GM19324 (cell line): ENCODE measurements around the gene SLC25A22.
A peak's percentile ranks its signal among the peaks of the same experiment; 100 is the strongest.

Experiments used
- ATAC-seq: cut with Tn5 transposase; IDR thresholded peaks from one replicate; pipeline ENCODE4 v1.9.1; 2021; ENCODE audit warnings: mild to moderate bottlenecking, moderate library complexity; ENCODE audit not compliant: unreplicated experiment, low FRiP score

The SLC25A22 gene

GRCh38 chr11:798093-798713 is at the start of gene SLC25A22:
Gene SLC25A22, minus strand, starts transcription at chr11:798281. Its CDS starts 3,275 bp downstream, at chr11:795006.
- peak; percentile 65 for ATAC-seq

GRCh38 chr11:847876-848275 is 49.8 kb upstream of the SLC25A22 start:
- no peak for ATAC-seq

DNA sequence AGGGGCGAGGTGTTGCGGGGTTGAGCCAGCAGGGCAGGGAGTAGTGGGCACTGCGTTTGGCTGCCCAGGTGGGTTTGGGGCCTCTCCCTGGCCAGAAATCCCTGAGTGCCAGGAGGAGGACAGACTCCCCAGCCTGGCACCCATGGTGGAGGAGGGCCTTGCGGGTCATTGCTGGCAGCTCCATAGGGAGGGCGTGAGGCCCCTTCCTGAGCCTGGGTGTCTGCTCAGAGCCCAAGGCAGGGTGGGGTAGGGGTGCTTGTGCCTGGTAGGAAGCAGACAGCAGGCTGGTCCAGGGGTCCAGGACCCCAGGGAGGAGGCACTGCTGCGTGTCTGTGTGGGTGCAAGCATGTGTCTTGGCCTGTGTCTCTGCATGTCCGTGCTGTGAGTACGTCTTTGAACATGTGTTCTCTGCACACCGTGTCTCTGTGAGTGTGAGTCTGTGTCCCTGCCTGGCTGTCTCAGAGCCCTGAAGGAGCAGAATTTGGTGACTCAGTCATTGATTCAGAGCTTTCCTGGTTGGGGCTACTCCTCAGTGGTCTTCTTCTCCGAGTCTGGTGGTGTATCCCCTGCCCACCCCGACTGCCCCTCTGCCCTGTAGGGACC is 48.5 kb upstream of the SLC25A22 start:
- ATAC-seq = no peak

- no peak for ATAC-seq
Observed at GRCh38 chr11:845872-846495, 47.9 kb upstream of the SLC25A22 start.

GRCh38 chr11:844693-845644 is 46.9 kb upstream of the SLC25A22 start:
- ATAC-seq = no peak

DNA sequence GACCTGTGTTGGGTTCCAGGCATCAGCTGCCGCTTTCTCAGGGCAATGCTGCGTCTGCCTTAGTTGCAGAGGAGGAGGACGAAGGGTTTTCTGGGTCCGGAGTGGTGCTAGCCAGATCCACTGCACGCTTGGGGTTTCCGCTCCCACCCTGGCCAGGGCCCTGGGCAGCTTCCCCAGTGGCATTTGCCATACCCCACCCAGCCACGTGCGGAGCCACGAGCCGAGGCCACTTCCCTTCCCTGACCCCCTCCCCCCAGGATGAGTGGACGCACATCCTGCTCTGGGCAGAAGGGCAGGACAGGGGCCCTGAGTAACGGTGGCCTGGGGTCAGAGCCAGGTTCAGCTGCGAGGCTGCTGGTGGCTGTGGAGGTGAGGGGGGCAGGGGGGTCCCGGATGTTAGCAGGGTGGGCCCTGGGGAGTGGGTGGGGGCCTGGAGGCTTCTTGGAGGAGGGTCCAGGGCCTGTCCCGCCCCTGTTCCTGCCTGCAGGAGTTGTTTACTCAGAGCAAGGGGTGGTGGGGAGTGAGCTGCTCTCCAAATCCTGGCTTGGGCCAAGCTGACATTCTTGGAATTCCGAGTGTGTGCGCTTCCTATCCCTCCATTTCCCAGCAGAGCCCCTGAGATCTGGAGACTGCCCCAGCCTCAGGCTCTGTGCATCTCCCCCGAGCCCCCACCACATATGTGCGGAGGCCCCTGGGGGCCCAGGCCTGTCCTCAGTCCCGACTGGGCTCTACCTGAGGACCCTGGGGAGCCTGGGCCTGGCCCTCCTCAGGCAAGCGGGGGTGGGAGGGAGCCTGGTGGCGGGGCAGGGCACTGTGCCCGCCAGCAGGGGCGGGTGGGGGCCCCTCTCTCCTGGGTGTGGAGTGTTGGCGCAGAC is 46.0 kb upstream of the SLC25A22 start:
- no peak for ATAC-seq

GRCh38 chr11:843086-843734 is 45.1 kb upstream of the SLC25A22 start:
- ATAC-seq = peak; percentile 5

DNA sequence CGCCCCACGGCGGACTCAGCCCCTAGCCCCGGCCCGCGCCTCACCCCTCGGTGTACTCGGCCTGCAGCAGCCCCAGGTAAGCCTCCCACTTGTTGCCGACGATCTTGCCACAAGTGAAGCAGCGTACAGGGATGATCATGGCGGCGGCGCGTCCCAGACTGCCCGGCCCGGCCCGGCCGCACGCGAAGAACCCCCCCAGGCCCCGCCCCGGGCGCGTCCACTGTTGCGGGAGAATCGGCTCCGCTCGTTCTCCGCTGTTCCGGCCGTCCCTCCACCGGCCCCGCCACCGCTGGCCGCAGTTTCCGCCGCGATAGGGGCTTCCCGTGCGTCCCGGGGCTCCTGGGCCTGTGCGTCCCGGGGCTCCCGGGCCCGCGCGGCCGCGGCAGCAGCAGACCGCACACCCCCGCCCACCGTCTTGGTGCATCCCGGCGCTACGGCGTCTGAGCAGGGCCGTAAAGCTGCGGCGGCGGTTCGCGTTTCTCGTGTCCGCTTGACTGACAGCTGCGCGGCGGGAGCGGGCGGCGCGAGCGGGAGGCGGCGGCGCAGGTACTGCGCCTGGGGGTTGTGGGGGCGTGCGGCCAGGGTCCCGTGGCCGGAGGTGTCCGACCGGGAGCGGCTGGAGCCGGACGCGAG is 44.4 kb upstream of the SLC25A22 start, which contains the start of the genes POLR2L and TSPAN4:
TSS of gene POLR2L (minus strand) at position 160 of the 633 bp plus-strand sequence. CDS start at position 139, 21 bp downstream.
TSS of gene TSPAN4 (plus strand) at position 483 of the 633 bp plus-strand sequence. CDS start 7,453 bp downstream, outside the sequence.
- peak; percentile 71 for ATAC-seq

DNA sequence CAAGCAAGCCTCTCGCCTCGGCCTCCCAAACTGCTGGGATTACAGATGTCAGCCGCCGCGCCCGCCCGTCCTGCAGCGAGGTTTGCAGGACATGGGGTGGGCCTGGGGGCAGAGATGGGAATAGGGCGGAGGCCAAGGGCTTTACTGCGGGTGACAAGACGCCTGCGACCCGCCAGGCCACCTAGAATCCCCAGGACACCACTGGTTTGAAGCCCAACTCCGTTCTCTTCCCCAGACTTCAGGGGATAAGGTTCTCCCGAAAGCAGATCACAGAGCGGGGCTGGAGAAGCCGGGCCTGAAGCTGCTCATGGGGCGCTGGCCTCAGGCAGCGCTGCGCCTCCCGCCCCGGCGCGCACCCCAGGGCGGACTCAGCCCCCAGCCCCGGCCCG is 43.9 kb upstream of the SLC25A22 start:
- peak; percentile 16 for ATAC-seq

DNA sequence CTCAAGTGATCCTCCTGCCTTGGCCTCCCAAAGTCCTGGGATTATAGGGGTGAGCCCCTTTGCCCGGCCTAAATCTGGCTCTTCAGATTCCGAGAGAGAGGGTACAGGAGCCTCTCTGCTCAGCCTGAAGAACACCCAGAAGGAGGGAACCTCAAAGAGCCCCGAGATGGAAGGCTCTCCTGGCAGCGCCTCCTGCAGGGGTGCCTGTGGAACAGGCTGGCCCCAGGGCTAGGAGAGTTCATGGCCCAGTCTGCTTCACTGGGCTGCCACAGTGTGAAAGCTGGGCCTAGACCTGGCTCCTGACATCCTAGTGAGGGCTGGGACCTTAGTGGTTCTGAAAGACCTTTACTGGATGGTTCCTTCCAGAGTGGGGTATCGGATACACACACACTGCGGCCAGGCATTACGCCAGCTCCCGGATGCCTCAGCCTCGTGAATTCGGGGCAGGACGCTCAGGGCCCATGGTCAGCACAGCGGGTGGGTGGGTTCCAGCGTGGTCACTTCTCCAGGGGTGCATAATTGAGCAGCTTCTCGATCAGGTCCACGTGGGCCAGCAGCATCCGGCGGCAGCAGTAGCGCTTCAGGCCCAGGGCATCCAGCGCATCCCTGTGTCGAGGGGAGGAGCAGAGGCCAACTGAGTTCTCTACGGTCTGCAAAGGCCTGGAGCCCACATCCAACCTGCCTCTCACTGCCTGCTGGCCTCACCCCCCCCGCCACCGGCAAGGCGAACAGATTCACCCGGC is 42.0 kb upstream of the SLC25A22 start:
- ATAC-seq = no peak

DNA sequence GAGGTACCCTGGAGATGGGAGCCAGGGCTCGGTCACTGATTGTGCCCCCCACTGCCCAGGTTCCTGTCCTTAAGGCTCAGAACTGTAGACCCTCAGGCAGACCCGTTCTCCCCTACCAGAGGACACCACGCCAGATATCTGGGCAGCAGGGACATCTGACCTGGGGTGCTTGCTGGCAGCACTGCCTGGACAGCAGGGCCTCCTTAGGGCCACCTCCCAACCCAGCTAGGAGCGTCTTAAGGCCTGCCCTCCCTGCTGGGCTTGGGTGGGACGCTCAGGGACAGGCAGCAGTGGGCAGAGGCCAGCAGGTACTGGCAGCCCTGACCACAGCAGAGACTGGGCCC is 41.2 kb upstream of the SLC25A22 start:
- ATAC-seq = no peak

DNA sequence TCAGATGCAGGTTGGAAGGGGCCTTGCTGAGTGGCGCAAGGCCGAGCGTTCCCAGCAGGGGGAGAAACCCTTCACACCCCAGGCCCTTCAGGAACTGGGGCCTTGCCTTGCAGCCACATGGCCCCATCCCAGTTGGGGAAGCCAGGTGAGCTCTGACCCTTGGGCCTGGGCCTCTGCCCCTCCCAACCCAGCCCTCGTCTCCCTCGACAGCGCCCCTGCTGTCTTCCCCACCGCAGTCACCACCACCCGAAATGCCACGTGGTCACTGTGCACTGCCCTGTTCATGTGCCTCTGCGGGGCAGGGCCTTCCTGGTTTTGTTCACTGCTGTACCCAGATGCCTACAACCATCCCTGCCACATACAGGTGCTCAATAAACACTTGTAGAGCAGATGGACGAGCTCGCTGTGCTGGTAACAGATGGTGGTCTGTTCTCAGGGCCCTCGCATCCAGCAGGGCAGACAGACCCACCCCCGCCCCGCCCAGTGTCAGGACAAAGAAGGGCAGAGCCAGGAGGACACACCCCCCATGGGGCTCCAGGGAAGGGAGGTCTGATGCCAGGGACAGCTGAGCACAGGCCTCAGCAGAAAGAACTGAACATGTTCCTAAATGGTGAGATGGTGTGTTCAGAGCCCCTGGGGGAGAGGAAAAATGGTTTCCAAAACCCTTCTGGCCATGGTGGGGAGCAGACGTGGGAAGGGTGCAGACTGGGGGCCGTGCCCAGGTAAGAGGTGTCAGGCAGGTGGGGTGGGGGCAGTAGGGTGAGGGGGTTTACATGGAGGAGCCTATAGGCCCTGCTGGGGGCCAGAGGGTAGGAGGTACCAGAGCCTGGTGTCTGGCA is 40.6 kb upstream of the SLC25A22 start:
- no peak for ATAC-seq

- no peak for ATAC-seq
Observed at GRCh38 chr11:837990-838307, 39.9 kb upstream of the SLC25A22 start.

DNA sequence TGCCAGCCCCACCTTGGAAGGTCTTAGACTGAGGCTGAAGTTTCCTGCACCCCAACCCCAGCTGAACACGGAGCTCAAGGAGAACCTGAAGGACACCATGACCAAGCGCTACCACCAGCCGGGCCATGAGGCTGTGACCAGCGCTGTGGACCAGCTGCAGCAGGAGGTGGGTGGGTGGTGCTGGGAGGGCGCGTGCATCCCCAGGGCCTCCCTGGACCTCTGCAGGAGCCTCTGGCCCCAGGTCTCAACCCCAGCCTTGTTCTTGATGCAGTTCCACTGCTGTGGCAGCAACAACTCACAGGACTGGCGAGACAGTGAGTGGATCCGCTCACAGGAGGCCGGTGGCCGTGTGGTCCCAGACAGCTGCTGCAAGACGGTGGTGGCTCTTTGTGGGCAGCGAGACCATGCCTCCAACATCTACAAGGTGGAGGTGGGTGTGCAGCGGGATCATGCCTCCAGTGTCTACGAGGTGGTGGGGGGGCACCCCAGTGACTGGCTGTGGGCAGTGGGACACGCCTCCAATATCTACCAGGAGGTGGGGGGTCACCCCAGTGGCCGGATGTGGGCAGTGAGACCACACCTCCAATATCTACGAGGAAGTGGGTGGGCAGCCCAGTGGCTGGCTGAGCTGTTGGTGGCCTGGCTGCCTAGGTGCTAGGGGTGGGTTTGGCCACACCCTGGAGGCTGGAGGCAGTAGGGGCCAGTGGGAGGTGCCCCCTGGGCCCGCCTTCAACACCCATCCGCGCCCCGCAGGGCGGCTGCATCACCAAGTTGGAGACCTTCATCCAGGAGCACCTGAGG is 39.3 kb upstream of the SLC25A22 start:
- ATAC-seq = no peak

DNA sequence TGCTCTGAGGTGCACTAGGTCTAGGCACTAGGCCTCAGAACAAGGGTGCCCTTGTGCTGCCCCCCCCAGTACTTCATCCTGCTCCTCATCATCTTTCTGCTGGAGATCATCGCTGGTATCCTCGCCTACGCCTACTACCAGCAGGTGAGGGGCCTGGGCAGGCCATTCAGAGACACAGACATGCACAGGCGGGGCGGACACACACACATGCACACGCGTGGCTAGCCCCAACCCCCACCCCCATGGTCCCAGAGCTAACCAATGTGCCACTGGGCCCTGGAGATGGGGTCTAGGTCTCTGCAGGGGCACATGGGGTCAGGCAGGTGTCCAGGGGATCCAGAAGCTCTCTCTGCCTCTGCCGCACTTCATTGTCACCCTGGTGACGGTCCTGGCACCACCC is 38.6 kb upstream of the SLC25A22 start:
- ATAC-seq = no peak

DNA sequence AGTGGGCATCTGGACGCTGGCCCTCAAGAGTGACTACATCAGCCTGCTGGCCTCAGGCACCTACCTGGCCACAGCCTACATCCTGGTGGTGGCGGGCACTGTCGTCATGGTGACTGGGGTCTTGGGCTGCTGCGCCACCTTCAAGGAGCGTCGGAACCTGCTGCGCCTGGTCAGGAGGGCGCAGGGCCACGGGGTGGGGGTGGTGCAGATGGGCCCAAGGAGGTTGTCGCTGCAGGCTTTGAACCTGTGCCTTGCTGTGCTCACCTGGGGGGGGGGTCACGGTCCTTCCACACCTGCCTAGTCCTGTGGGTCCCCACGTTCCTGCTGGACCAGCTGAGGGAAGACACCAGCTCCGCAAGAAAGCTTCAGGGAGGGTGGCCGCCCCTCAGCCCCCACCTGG is 38.2 kb upstream of the SLC25A22 start:
- ATAC-seq = no peak
